ENCODE results near the gene DHH.

DHH gene

GRCh38 chr12:49058366-49059044 lies 36.1 kb downstream of the DHH start:
- Histone ChIP-seq H3K4me1 (ENCODE audit: control insufficient read depth, insufficient read depth, low read length) (peaks cover 11% of the 10 kb centered on the region), H3K9me3 (ENCODE audit: control insufficient read depth, insufficient read depth, low read depth, low read length) (no peaks in the 10 kb centered on the region), H3K27ac (ENCODE audit: extremely low read depth, low read depth, low read length) (peak overlapping the region; percentile 93; the same call in 1 of the 2 replicates), H3K36me3 (ENCODE audit: control insufficient read depth in 2 of 2, insufficient read depth in 1 of 2, low read length in 2 of 2) (peaks cover 7 to 24% of the 10 kb centered on the region in 2 experiments; a peak in 2 of 3 replicates), H3K4me3 (ENCODE audit: low read depth, low read length) (peak overlapping the region; percentile 95)
- TF ChIP-seq GFI1B (tag by site-specific recombination; IDR thresholded peaks at IDR 0.05) (no peak), ZBTB48 (tag by site-specific recombination; IDR thresholded peaks at IDR 0.05) (no peak)
- ChIA-PET CTCF (interaction anchor here (0.6 to 2.4 kb wide), 9 partner anchors 9 to 62 kb away, joined by 3 to 18 read pairs (median 4); no protein-coding TSS in a partner anchor), POLR2A (interaction anchor here (1.1 to 3.6 kb wide), 8 partner anchors 10 to 130 kb away, joined by 3 to 26 read pairs (median 5); partner anchors contain the start of genes ARF3, RHEBL1, TUBA1A and TUBA1B)

GRCh38 chr12:49057888-49058287 lies 36.7 kb downstream of the DHH start:
- Histone ChIP-seq H3K4me3 (ENCODE audit: low read depth, low read length) (peak overlapping the region; percentile 95), H3K4me1 (ENCODE audit: control insufficient read depth, insufficient read depth, low read length) (peaks cover 11% of the 10 kb centered on the region), H3K27ac (ENCODE audit: extremely low read depth, low read depth, low read length) (peak overlapping the region; percentile 35), H3K36me3 (ENCODE audit: control insufficient read depth in 2 of 2, insufficient read depth in 1 of 2, low read length in 2 of 2) (peaks cover 13 to 30% of the 10 kb centered on the region in 2 experiments; a peak in 2 of 3 replicates), H3K9me3 (ENCODE audit: control insufficient read depth, insufficient read depth, low read depth, low read length) (no peaks in the 10 kb centered on the region)
- CTCF ChIA-PET: interaction anchor here (0.6 to 2.4 kb wide), 6 partner anchors 12 to 40 kb away, joined by 3 to 18 read pairs (median 4); no protein-coding TSS in a partner anchor
- POLR2A ChIA-PET: interaction anchor here (0.9 to 3.6 kb wide), 5 partner anchors 10 to 130 kb away, joined by 3 to 26 read pairs (median 3); partner anchors contain the start of genes ARF3, LMBR1L, TUBA1A and TUBA1B
- TF ChIP-seq ZNF341 (tag by site-specific recombination; IDR thresholded peaks at IDR 0.05; ENCODE audit: low read depth): no peak
- no peak for TF ChIP-seq ZBTB10 (tag by site-specific recombination; IDR thresholded peaks at IDR 0.05)
- no peak for TF ChIP-seq ZNF114 (tag by site-specific recombination; IDR thresholded peaks at IDR 0.05)
- peak; percentile 33; the same call in 1 of the 2 replicates for TF ChIP-seq ZBTB17 (tag by site-specific recombination; IDR thresholded peaks at IDR 0.05)
- no peak for TF ChIP-seq ZBTB11 (tag by site-specific recombination; conservative IDR thresholded peaks at IDR 0.05; ENCODE audit: low read depth)
- no peak for TF ChIP-seq ZNF423 (tag by site-specific recombination; IDR thresholded peaks at IDR 0.05)
- no peak for TF ChIP-seq ZNF23 (tag by site-specific recombination; IDR thresholded peaks at IDR 0.05; ENCODE audit: borderline replicate concordance)
- no peak for TF ChIP-seq ZBTB44 (tag by site-specific recombination; IDR thresholded peaks at IDR 0.05)
- TF ChIP-seq ZNF488 (tag by site-specific recombination; IDR thresholded peaks at IDR 0.05): no peak
- peak; percentile 70 for TF ChIP-seq PRDM1 (tag by site-specific recombination; IDR thresholded peaks at IDR 0.05)
- TF ChIP-seq ZNF449 (tag by site-specific recombination; IDR thresholded peaks at IDR 0.05): no peak
- no peak for TF ChIP-seq ZNF530 (tag by site-specific recombination; IDR thresholded peaks at IDR 0.05; ENCODE audit: low read depth)
- no peak for TF ChIP-seq PRDM2 (tag by site-specific recombination; IDR thresholded peaks at IDR 0.05; ENCODE audit: borderline replicate concordance)
- no peak for TF ChIP-seq ZNF747 (tag by site-specific recombination; IDR thresholded peaks at IDR 0.05)
